ENCODE results near the gene LEMD3. TPM values are rescaled to one million over a fixed set of nuclear protein-coding genes. Genes with fewer than 3 reads are reported as not detected.

LEMD3 gene
- polyA plus RNA-seq, 1 of the 3 experiments (the other 2 are of a cell fraction), result 4.4 TPM

DNA sequence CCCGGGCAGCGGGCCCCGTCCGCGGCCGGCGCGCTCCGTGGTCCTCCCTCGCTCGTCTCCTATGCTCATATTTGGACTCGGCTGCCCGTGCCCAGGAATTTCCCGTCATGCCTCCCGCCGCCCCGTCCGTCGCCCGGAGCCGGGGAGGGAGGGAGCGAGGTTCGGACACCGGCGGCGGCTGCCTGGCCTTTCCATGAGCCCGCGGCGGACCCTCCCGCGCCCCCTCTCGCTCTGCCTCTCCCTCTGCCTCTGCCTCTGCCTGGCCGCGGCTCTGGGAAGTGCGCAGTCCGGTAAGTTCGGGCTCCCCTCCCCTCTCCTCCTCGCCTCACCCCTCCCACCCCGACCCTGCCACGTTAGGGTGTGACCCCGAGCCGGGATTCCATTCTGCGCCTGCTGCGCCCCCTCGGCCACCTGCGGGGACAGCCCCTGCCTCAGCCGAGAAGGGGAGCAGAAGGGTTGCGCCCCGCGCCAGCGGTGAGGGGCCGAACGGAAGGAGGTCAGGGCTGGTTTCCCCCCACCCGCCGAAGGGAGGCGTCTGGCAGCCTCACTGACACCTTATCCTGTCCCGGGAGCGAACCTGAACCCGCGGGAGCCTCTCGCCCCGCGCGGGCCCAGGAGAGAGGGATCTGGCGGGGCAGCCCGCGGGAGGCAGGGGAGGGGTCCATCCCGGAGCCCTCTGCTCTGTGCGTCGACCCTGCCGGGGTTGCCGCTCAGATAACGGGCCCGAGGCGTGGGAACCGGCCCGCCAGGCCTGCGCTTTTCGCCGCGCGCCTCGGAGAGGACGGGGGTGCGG lies 109.4 kb downstream of the LEMD3 start, which contains the start of gene MSRB3 (continued):
- TF ChIP-seq, protein P1, sequence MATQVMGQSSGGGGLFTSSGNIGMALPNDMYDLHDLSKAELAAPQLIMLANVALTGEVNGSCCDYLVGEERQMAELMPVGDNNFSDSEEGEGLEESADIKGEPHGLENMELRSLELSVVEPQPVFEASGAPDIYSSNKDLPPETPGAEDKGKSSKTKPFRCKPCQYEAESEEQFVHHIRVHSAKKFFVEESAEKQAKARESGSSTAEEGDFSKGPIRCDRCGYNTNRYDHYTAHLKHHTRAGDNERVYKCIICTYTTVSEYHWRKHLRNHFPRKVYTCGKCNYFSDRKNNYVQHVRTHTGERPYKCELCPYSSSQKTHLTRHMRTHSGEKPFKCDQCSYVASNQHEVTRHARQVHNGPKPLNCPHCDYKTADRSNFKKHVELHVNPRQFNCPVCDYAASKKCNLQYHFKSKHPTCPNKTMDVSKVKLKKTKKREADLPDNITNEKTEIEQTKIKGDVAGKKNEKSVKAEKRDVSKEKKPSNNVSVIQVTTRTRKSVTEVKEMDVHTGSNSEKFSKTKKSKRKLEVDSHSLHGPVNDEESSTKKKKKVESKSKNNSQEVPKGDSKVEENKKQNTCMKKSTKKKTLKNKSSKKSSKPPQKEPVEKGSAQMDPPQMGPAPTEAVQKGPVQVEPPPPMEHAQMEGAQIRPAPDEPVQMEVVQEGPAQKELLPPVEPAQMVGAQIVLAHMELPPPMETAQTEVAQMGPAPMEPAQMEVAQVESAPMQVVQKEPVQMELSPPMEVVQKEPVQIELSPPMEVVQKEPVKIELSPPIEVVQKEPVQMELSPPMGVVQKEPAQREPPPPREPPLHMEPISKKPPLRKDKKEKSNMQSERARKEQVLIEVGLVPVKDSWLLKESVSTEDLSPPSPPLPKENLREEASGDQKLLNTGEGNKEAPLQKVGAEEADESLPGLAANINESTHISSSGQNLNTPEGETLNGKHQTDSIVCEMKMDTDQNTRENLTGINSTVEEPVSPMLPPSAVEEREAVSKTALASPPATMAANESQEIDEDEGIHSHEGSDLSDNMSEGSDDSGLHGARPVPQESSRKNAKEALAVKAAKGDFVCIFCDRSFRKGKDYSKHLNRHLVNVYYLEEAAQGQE (IDR thresholded peaks at IDR 0.05; ENCODE audit: low read depth, low read length), result 0 out of 2 replicates have a peak, but pooled peaks have one; percentile 23
- TF ChIP-seq ELF1 (IDR thresholded peaks at IDR 0.05), result no peak
- TF ChIP-seq FOXJ3 (CRISPR knock-in tag; IDR thresholded peaks at IDR 0.05), result no peak
- TF ChIP-seq, protein P2, sequence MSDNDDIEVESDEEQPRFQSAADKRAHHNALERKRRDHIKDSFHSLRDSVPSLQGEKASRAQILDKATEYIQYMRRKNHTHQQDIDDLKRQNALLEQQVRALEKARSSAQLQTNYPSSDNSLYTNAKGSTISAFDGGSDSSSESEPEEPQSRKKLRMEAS (IDR thresholded peaks at IDR 0.05; ENCODE audit: low read depth), result peak; percentile 56; the same call in 1 of the 2 replicates
- TF ChIP-seq, protein P3, sequence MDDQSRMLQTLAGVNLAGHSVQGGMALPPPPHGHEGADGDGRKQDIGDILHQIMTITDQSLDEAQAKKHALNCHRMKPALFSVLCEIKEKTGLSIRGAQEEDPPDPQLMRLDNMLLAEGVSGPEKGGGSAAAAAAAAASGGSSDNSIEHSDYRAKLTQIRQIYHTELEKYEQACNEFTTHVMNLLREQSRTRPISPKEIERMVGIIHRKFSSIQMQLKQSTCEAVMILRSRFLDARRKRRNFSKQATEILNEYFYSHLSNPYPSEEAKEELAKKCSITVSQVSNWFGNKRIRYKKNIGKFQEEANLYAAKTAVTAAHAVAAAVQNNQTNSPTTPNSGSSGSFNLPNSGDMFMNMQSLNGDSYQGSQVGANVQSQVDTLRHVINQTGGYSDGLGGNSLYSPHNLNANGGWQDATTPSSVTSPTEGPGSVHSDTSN (IDR thresholded peaks at IDR 0.05), result no peak
- no peak for TF ChIP-seq RFX5 (IDR thresholded peaks at IDR 0.05; ENCODE audit: low read length)
- TF ChIP-seq TEAD4 (IDR thresholded peaks at IDR 0.05; ENCODE audit: borderline replicate concordance, insufficient read depth), result peak; percentile 77
- no peak for TF ChIP-seq NFIC (IDR thresholded peaks at IDR 0.05; ENCODE audit: borderline replicate concordance)

DNA sequence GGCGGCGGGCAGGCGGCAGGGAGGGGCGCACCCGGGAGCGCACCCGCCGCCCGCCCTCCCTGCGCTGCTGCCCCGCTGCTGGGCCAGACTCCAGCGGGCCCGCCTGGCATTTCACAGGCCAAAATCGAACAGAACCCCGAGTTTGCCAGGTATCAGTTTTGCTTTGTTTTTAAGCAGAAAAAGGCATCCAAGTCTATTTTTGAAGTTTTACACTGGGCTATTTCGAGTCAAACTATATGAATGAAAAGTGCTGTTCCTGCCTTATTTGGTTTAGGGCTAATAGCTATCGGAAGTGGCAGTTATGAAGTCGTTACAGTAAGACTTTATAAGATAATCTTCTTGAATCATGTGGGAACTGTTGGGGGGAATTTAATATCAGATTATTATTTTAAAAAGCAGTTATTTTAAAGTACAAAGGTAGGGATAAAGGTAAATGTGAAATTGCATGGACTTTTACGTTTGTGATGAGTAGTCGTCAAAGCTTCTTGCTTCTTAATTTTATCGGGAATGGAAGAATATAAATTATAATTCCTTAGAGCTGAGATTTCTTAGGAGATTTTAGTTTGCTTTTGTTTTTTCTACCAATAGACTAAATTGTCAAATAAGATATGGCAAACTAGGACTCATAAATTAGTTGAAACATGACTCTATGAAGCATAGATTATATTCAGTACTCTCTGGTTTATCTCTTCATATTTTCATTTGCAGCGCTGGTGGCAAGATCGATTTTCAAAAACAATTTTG lies 110.2 kb downstream of the LEMD3 start:
- Histone ChIP-seq H3K27ac (ENCODE audit: low read depth in 2 of 2, low read length in 1 of 2) (peak overlapping the region; percentile 60 to 89), H3K4me3 (ENCODE audit: low read depth in 2 of 2, low read length in 1 of 2) (peak overlapping the region; percentile 70 to 83), H3K27me3 (ENCODE audit: insufficient read depth) (no peaks in the 10 kb centered on the region; the same call in 1 of the 2 replicates), H3K9me2 (no peaks in the 10 kb centered on the region), H2AFZ (ENCODE audit: low read depth) (peak overlapping the region; percentile 76; the same call in 1 of the 2 replicates), H3K9me3 (no peaks in the 10 kb centered on the region), H3K9ac (peak overlapping the region; percentile 89), H3K4me2 (peak overlapping the region; percentile 87), H4K20me1 (ENCODE audit: insufficient read depth) (peaks cover 37% of the 10 kb centered on the region), H3K36me3 (replicated peaks in 1 of 2; ENCODE audit: control insufficient read depth in 1 of 2, insufficient read depth in 2 of 2, low read length in 1 of 2) (peaks cover 0 to 7% of the 10 kb centered on the region in 2 experiments), H3K4me1 (ENCODE audit: control insufficient read depth in 1 of 2, insufficient read depth in 2 of 2, low read depth in 1 of 2, low read length in 1 of 2) (peaks cover 3 to 12% of the 10 kb centered on the region in 2 experiments; a peak in 2 of 4 replicates), H3K79me2 (ENCODE audit: insufficient read depth) (peaks cover 53% of the 10 kb centered on the region), H3F3A (replicated peaks; ENCODE audit: insufficient read depth) (no peaks in the 10 kb centered on the region)
- TF ChIP-seq, protein P1 (IDR thresholded peaks at IDR 0.05; ENCODE audit: low read depth, low read length), result no peak
- TF ChIP-seq RFX5 (IDR thresholded peaks at IDR 0.05; ENCODE audit: low read length) (no peak), JUND (IDR thresholded peaks at IDR 0.05) (no peak), SIN3A (IDR thresholded peaks at IDR 0.05; ENCODE audit: borderline replicate concordance, low read depth, low read length) (no peak), GABPA (IDR thresholded peaks at IDR 0.05; ENCODE audit: low read depth) (no peak), RCOR1 (IDR thresholded peaks at IDR 0.05; ENCODE audit: low read length) (no peak), RAD21 (IDR thresholded peaks at IDR 0.05; ENCODE audit: low read length) (no peak), CHD2 (IDR thresholded peaks at IDR 0.05; ENCODE audit: low read length, partially characterized antibody) (no peak)
- ChIA-PET CTCF (interaction anchor here (1.6 kb wide), 1 partner anchor 11 kb away, joined by 3 read pairs; no protein-coding TSS in a partner anchor), POLR2A (no interaction called here)
- 13% methylated on average over 13 of the region's 23 CpGs for WGBS (ENCODE audit: low lambda C conversion rate)
- DNase-seq, result no peak

All from SK-N-SH (cell line).